Spleen (tissue), 11 donors: Measurements from ENCODE around the gene ZNF672. TPM values are rescaled to one million over a fixed set of nuclear protein-coding genes. Genes with fewer than 3 reads are reported as not detected.
A peak's percentile ranks its signal among the peaks of the same experiment; 100 is the strongest.

Experiments
- DNase-seq: peaks from one replicate; pipeline ENCODE4 v3.0.0-alpha.2; 2020
- H3K27ac ChIP-seq, 8 donors: fragments of 200-600 bp; sonication (generic) in 7 of 8; 1 replicate in 4 of 8; 2 replicates in 4 of 8; pipeline versions ENCODE4 v1.5.0 to v1.8.0; 2016 to 2021; ENCODE audit warnings: inconsistent platforms in 4 of 8, mild to moderate bottlenecking in 4 of 8, moderate library complexity in 1 of 8
- H3K27me3 ChIP-seq, 7 donors: fragments of 200-600 bp; sonication (generic) in 6 of 7; replicated peaks in 1 of 7; 1 replicate in 4 of 7; 2 replicates in 3 of 7; pipeline versions ENCODE4 v1.5.0 to v1.8.0; 2016 to 2021; ENCODE audit warnings: inconsistent platforms in 3 of 7, mild to moderate bottlenecking in 1 of 7
- H3K36me3 ChIP-seq, 6 donors: fragments of 200-600 bp; sonication (generic) in 5 of 6; 1 replicate in 4 of 6; 2 replicates in 2 of 6; pipeline versions ENCODE4 v1.5.0 to v1.8.0; 2016 to 2021; ENCODE audit warnings: inconsistent platforms in 2 of 6
- H3K4me1 ChIP-seq, 6 donors: fragments of 200-600 bp; sonication (generic) in 5 of 6; 1 replicate in 3 of 6; 2 replicates in 3 of 6; pipeline versions ENCODE4 v1.5.0 to v1.8.0; 2016 to 2021; ENCODE audit warnings: inconsistent platforms in 3 of 6
- H3K4me3 ChIP-seq, 8 donors: fragments of 200-600 bp; sonication (generic) in 7 of 8; 1 replicate in 4 of 8; 2 replicates in 4 of 8; pipeline versions ENCODE4 v1.5.0 to v1.8.0; 2016 to 2021; ENCODE audit warnings: inconsistent platforms in 4 of 8, mild to moderate bottlenecking in 4 of 8, moderate library complexity in 2 of 8
- H3K9me3 ChIP-seq, 8 donors: fragments of 200-600 bp; sonication (generic) in 7 of 8; 1 replicate in 4 of 8; 2 replicates in 4 of 8; pipeline versions ENCODE4 v1.5.0 to v1.8.0; 2016 to 2021; ENCODE audit warnings: inconsistent platforms in 4 of 8
- POLR2A ChIP-seq, 3 donors: fragments of 450-650 bp; IDR thresholded peaks; one replicate each; pipeline ENCODE4 v1.5.1; 2017; ENCODE audit warnings: antibody characterized with exemption in 3 of 3, mild to moderate bottlenecking in 1 of 3
- POLR2AphosphoS5 ChIP-seq, 3 donors: sonication (generic); formaldehyde crosslinking; IDR thresholded peaks; one replicate each; pipeline ENCODE4 v1.5.1; 2017; ENCODE audit warnings: antibody characterized with exemption in 3 of 3
- WGBS, 5 donors: extraction: QIAGEN DNeasy Blood & Tissue Kit in 3 of 5; methylation state at CpG; one replicate each; pipeline versions ENCODE4 v1.1.5 to v1.1.7; 2013 to 2018; 5-methylcytosine and 5-hydroxymethylcytosine counted together
- intact Hi-C: fragments of 100-400 bp; cut with DNase I; formaldehyde crosslinking; loops from one replicate; pipeline ENCODE4 v1.15.0; 2023; ENCODE audit warnings: low total_unique reads
- polyA plus RNA-seq, 3 donors: library from polyadenylated mRNA; stranded (reverse); fragments of 200-250 nt; gene quantifications; one replicate each; pipeline ENCODE4 v1.2.1, GENCODE V29; 2013
- total RNA-seq, 7 donors: library from RNA; depleted of rRNA in 3 of 7; stranded (reverse); fragments of >200 nt in 3 of 7; fragmentation: NEBNext Ultra II Directional in 4 of 7; extraction: Animal tissue kit (Norgen Biotek cat#: 25700) in 4 of 7; gene quantifications; one replicate each; pipeline versions ENCODE4 v1.1.0 to v1.2.1, GENCODE V29; 2016 to 2021
- TF ChIP-seq, protein P1 (sequence below), 11 experiments: fragments of 200-600 bp in 7 of 11; fragments of 450-650 bp in 4 of 11; sonication (generic) in 4 of 11; IDR thresholded peaks in 8 of 11; conservative IDR thresholded peaks in 3 of 11; 1 replicate in 7 of 11; 2 replicates in 4 of 11; pipeline versions ENCODE4 v1.4.0 to v1.8.0; 2016 to 2021; ENCODE audit warnings: antibody characterized with exemption in 11 of 11, inconsistent platforms in 4 of 11, mild to moderate bottlenecking in 1 of 11
- donor health status: healthy with polysubstance abuse.
- donor health status: DM: no; HTN: no; CAD: no; lungs with moderate emphysema.
- donor health status: DM: no; HTN: no; CAD: no.
- donor health status: Bipolar disorder and iron deficiency.
- donor health status: healthy.
- donor health status: DM: no; HTN: no; CAD: no.
- donor health status: DM: yes; HTN: yes; CAD: no.

The ZNF672 gene
- total and polyA plus RNA-seq, 10 donors, result 13.2 to 43.1 (median 36.1) TPM

DNA sequence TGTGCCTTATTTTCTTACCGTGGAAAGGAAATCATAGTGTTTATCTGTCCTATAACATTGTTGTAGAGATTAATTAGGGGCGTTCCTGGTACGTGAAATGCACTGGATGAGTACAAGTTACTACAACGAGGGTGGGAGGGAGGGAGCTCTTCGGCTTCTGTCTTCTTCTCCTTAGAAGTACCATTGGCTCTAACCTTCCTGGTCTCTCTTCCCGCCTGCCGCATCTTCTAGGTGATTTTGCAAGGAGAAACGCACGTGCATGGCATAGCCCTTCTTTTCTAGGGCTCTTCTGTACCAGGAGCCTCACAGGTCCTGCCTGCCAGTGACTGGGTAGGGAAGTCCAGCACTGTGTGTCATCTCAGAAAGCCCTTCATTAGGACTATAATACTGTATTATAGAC lies 29.1 kb upstream of the ZNF672 start:
- intact Hi-C loops, result no loop called here
- no peak overlapping the region for H3K27ac ChIP-seq

DNA sequence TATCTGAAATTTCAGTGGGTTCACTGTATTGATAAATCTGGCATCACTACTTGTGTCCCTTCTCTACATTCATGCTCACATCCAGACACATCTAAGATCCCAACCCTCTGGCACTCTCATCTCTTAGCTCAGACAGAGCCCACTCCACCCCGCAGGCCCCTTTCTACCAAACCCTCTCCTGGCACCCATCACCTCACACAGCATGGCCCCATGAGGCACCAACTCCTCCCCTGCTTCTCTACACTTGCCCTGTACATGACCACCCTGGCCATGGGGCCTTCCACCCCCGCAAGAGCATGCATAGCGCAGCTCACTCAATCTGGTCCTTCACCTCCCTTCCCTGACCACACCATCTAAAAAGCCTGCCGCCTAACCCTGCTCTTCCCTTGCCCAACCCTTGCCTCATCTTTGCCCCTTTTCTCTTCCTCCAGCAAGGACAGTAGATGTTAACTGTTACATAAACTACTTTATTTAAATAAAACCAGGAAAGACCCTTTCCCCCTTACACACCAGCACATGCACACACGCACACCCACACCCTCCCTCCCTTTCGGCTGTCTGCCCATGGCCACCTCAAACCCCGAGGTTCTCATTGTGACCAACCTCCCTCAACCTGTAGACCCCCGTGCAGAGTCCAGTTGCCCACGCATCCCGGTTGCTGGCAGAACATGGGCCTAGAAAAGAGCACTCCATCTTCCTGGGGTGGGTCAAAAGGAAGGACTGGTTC lies 27.9 kb upstream of the ZNF672 start:
- TF ChIP-seq, protein P1, sequence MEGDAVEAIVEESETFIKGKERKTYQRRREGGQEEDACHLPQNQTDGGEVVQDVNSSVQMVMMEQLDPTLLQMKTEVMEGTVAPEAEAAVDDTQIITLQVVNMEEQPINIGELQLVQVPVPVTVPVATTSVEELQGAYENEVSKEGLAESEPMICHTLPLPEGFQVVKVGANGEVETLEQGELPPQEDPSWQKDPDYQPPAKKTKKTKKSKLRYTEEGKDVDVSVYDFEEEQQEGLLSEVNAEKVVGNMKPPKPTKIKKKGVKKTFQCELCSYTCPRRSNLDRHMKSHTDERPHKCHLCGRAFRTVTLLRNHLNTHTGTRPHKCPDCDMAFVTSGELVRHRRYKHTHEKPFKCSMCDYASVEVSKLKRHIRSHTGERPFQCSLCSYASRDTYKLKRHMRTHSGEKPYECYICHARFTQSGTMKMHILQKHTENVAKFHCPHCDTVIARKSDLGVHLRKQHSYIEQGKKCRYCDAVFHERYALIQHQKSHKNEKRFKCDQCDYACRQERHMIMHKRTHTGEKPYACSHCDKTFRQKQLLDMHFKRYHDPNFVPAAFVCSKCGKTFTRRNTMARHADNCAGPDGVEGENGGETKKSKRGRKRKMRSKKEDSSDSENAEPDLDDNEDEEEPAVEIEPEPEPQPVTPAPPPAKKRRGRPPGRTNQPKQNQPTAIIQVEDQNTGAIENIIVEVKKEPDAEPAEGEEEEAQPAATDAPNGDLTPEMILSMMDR (IDR thresholded peaks at IDR 0.05 in 8 of 11, conservative IDR thresholded peaks at IDR 0.05 in 3 of 11), result no peak
- peak in 1 of 3 donors; percentile 1 for TF ChIP-seq POLR2AphosphoS5 (IDR thresholded peaks at IDR 0.05)
- H3K4me1 ChIP-seq, result peaks cover 22 to 69% (median 40%) of the 10 kb centered on the region in 6 donors
- intact Hi-C loops, result no loop called here
- H3K27ac ChIP-seq, result peak overlapping the region in 4 of 8 donors; percentile 25 to 59 (median 42)
- H3K4me3 ChIP-seq, result no peak overlapping the region
- 71 to 80% (median 78%) methylated on average over 10 of the region's 10 CpGs for WGBS, 5 donors
- DNase-seq, result peak; percentile 64
- peaks cover 3 to 60% (median 42%) of the 10 kb centered on the region in 6 donors for H3K36me3 ChIP-seq
- H3K9me3 ChIP-seq, result no peaks in the 10 kb centered on the region
- H3K27me3 ChIP-seq, result no peaks in the 10 kb centered on the region

More for the DNA sequence above, 29.1 kb upstream of the ZNF672 start:
- Histone ChIP-seq H3K27me3 (no peaks in the 10 kb centered on the region), H3K4me3 (no peak overlapping the region), H3K4me1 (peaks cover 22 to 79% (median 52%) of the 10 kb centered on the region in 6 donors), H3K9me3 (no peaks in the 10 kb centered on the region), H3K36me3 (peaks cover 0 to 47% (median 29%) of the 10 kb centered on the region in 6 donors)
- TF ChIP-seq, protein P1 (IDR thresholded peaks at IDR 0.05 in 8 of 11, conservative IDR thresholded peaks at IDR 0.05 in 3 of 11), result no peak
- no peak for TF ChIP-seq POLR2A (IDR thresholded peaks at IDR 0.05)
- no peak for TF ChIP-seq POLR2AphosphoS5 (IDR thresholded peaks at IDR 0.05)
- 82 to 89% (median 86%) methylated on average over 9 of the region's 9 CpGs for WGBS, 5 donors
- DNase-seq, result no peak

DNA sequence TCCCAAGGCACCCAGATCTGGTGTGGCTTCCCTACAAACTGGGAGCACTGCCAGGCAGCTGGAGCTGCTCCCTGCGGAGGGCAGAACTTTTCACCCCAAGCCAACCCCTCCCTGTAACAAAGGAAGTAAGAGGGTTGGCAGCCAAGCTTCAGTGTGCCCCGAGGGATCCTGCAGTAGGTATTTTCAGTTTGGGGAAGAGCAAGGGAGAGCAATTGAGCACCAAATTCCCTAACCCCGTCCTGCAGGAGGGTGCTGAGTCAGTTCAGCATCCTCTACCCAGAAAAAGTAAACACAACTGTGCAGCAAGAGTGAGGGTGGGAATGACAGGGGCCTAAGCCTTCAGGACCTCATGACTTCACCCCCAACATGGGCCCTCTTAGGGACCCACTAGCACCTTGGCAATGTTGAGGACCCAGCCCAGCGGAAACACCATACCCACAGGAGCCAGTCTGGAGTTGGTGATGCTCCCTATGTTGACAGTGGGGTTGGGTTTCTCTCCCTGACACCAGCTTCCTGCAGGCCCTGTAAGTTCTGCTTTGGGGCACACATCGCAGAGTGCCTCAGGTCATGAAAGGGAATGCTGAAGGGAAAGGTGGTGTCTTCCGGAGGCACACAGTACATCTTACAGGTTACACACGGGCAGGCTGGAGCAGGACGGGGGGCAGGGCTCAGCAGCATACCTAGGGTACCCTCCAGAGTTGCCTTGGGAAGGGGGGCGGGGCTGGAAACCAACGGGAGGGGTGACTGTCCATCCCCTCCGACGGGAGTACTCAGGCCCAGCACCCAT lies 27.1 kb upstream of the ZNF672 start:
- H3K36me3 ChIP-seq, result peaks cover 6 to 68% (median 49%) of the 10 kb centered on the region in 6 donors
- H3K27ac ChIP-seq, result peak overlapping the region in 5 of 8 donors; percentile 16 to 59 (median 27)
- H3K4me1 ChIP-seq, result peaks cover 15 to 69% (median 35%) of the 10 kb centered on the region in 6 donors
- H3K9me3 ChIP-seq, result no peaks in the 10 kb centered on the region
- DNase-seq, result peak; percentile 73
- intact Hi-C loops, result no loop called here
- H3K4me3 ChIP-seq, result no peak overlapping the region
- WGBS, 5 donors, result 57 to 75% (median 60%) methylated on average over 11 to 12 of the region's 12 CpGs
- TF ChIP-seq, protein P1 (IDR thresholded peaks at IDR 0.05 in 8 of 11, conservative IDR thresholded peaks at IDR 0.05 in 3 of 11), result no peak
- TF ChIP-seq POLR2AphosphoS5 (IDR thresholded peaks at IDR 0.05), result peak in 1 of 3 donors; percentile 9
- H3K27me3 ChIP-seq, result no peaks in the 10 kb centered on the region
